Coronary artery (tissue), 2 donors: ENCODE measurements around the gene KAT14.
"Not testable (repeated sequence)": the region's sequence is repeated elsewhere in the genome, so short reads cannot be mapped to it uniquely, and the experiment has no call there.

Source experiments
- DNase-seq: peaks from one replicate; pipeline ENCODE4 v3.0.0-alpha.2; 2017; ENCODE audit warnings: low spot score
- H3K27ac ChIP-seq, 2 donors: fragments of 200-600 bp; sonication (generic); one replicate each; pipeline ENCODE4 v1.5.1; 2016 to 2019
- H3K4me3 ChIP-seq: fragments of 200-600 bp; sonication (generic); 2 replicates; pipeline ENCODE4 v1.5.1; 2016; ENCODE audit warnings: mild to moderate bottlenecking, moderate library complexity
- CTCF ChIP-seq: fragments of 200-600 bp; sonication (generic); IDR thresholded peaks from one replicate; pipeline ENCODE4 v1.5.1; 2019; ENCODE audit warnings: antibody characterized with exemption

The KAT14 gene

GRCh38 chr20:18197382-18198070 lies 59.9 kb downstream of the KAT14 start:
- no peak overlapping the region for H3K27ac ChIP-seq
- no peak overlapping the region for H3K4me3 ChIP-seq
- DNase-seq: no peak
- TF ChIP-seq CTCF: no peak

- TF ChIP-seq CTCF: no peak
- no peak overlapping the region for H3K27ac ChIP-seq
- H3K4me3 ChIP-seq: no peak overlapping the region
- DNase-seq: no peak
Measured at GRCh38 chr20:18202966-18203365, 65.3 kb downstream of the KAT14 start.

- not testable (repeated sequence) for DNase-seq, H3K4me3 ChIP-seq, H3K27ac ChIP-seq
Measured at GRCh38 chr20:18203700-18204099, 66.0 kb downstream of the KAT14 start.

- no peak overlapping the region for H3K4me3 ChIP-seq
- H3K27ac ChIP-seq: no peak overlapping the region
- no peak for DNase-seq
- TF ChIP-seq CTCF: no peak
Measured at GRCh38 chr20:18213002-18213401, 75.3 kb downstream of the KAT14 start.

GRCh38 chr20:18215566-18215965 lies 77.9 kb downstream of the KAT14 start:
- TF ChIP-seq CTCF: no peak
- Histone ChIP-seq H3K4me3 (no peak overlapping the region), H3K27ac (no peak overlapping the region)
- no peak for DNase-seq

GRCh38 chr20:18218280-18218679 lies 80.6 kb downstream of the KAT14 start:
- Histone ChIP-seq H3K27ac (no peak overlapping the region), H3K4me3 (no peak overlapping the region)
- DNase-seq: no peak
- no peak for TF ChIP-seq CTCF

GRCh38 chr20:18223409-18223808 lies 85.7 kb downstream of the KAT14 start:
- TF ChIP-seq CTCF: no peak
- no peak for DNase-seq
- no peak overlapping the region for H3K4me3 ChIP-seq
- no peak overlapping the region for H3K27ac ChIP-seq
